ENCODE measurements around the gene ZEB1.

The ZEB1 gene

GRCh38 chr10:31456468-31456867 is 137.5 kb downstream of the ZEB1 start:
- no peak overlapping the region for H3K9ac ChIP-seq (ENCODE audit: low read depth, low read length, poor library complexity, severe bottlenecking)
- H2AFZ ChIP-seq (ENCODE audit: low read length): no peak overlapping the region
- H3K4me2 ChIP-seq (ENCODE audit: low read depth, low read length, poor library complexity, severe bottlenecking): no peak overlapping the region
- TF ChIP-seq CTCF (conservative IDR thresholded peaks at IDR 0.05; ENCODE audit: low read length) (no peak), EZH2phosphoT487 (IDR thresholded peaks at IDR 0.05; ENCODE audit: borderline replicate concordance) (no peak)
- H3K79me2 ChIP-seq (ENCODE audit: insufficient read depth, low read length): peaks cover 53% of the 10 kb centered on the region
- H3K9me2 ChIP-seq (replicated peaks; ENCODE audit: low read depth, low read length): no peaks in the 10 kb centered on the region
- H3K9me3 ChIP-seq (ENCODE audit: insufficient read depth, low read depth, low read length): no peaks in the 10 kb centered on the region
- H3K27me3 ChIP-seq (ENCODE audit: insufficient read depth, low read length, poor library complexity, severe bottlenecking): no peaks in the 10 kb centered on the region
- peaks cover 12% of the 10 kb centered on the region for H4K20me1 ChIP-seq (ENCODE audit: insufficient read depth, low read length, poor library complexity, severe bottlenecking)
- peaks cover 3% of the 10 kb centered on the region; the same call in 1 of the 2 replicates for H3K36me3 ChIP-seq (ENCODE audit: insufficient read depth, low read length)
- peaks cover 5% of the 10 kb centered on the region for H3K4me1 ChIP-seq (ENCODE audit: insufficient read depth, low read length, poor library complexity, severe bottlenecking)
- no peaks in the 10 kb centered on the region for H3F3A ChIP-seq (ENCODE audit: low read depth)
- no peak overlapping the region for H3K4me3 ChIP-seq (ENCODE audit: low read length, poor library complexity, severe bottlenecking)

DNA sequence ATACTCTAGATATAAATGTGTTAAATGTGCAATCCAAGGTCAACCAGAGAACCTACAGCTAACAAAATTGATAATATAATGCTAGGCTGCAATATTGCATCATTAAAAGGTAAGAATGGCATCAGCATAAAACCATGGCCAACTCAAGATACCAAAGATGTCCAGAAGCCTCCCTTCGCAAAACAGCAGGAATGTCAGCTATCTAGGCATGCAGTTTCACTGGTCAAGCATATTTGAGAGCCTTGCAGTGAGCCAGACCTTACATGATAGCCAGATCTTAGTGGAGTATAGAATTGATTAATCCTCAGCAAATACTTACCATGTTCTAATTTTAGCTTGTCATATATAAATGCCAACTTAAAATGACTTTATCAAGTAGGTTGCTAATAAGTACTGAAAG is 138.8 kb downstream of the ZEB1 start:
- H3K9me2 ChIP-seq (replicated peaks; ENCODE audit: low read depth, low read length): no peaks in the 10 kb centered on the region
- H2AFZ ChIP-seq (ENCODE audit: low read length): no peak overlapping the region
- TF ChIP-seq EZH2phosphoT487 (IDR thresholded peaks at IDR 0.05; ENCODE audit: borderline replicate concordance): no peak
- no peaks in the 10 kb centered on the region for H3K27me3 ChIP-seq (ENCODE audit: insufficient read depth, low read length, poor library complexity, severe bottlenecking)
- peaks cover 7% of the 10 kb centered on the region for H4K20me1 ChIP-seq (ENCODE audit: insufficient read depth, low read length, poor library complexity, severe bottlenecking)
- H3K4me2 ChIP-seq (ENCODE audit: low read depth, low read length, poor library complexity, severe bottlenecking): no peak overlapping the region
- no peak overlapping the region for H3K9ac ChIP-seq (ENCODE audit: low read depth, low read length, poor library complexity, severe bottlenecking)
- no peak overlapping the region for H3K4me3 ChIP-seq (ENCODE audit: low read length, poor library complexity, severe bottlenecking)
- peaks cover 5% of the 10 kb centered on the region for H3K4me1 ChIP-seq (ENCODE audit: insufficient read depth, low read length, poor library complexity, severe bottlenecking)
- H3K36me3 ChIP-seq (ENCODE audit: insufficient read depth, low read length): peaks cover 17% of the 10 kb centered on the region
- no peaks in the 10 kb centered on the region for H3F3A ChIP-seq (ENCODE audit: low read depth)
- peaks cover 43% of the 10 kb centered on the region for H3K79me2 ChIP-seq (ENCODE audit: insufficient read depth, low read length)
- 0 out of 2 replicates have a peak, but pooled peaks cover 3% of the 10 kb centered on the region for H3K9me3 ChIP-seq (ENCODE audit: insufficient read depth, low read depth, low read length)

GRCh38 chr10:31458974-31459373 is 140.0 kb downstream of the ZEB1 start:
- Histone ChIP-seq H2AFZ (ENCODE audit: low read length) (no peak overlapping the region), H3K9ac (ENCODE audit: low read depth, low read length, poor library complexity, severe bottlenecking) (no peak overlapping the region), H3K4me3 (ENCODE audit: low read length, poor library complexity, severe bottlenecking) (no peak overlapping the region), H3K9me3 (ENCODE audit: insufficient read depth, low read depth, low read length) (peaks cover 10% of the 10 kb centered on the region), H4K20me1 (ENCODE audit: insufficient read depth, low read length, poor library complexity, severe bottlenecking) (peaks cover 7% of the 10 kb centered on the region), H3K4me2 (ENCODE audit: low read depth, low read length, poor library complexity, severe bottlenecking) (no peak overlapping the region), H3K36me3 (ENCODE audit: insufficient read depth, low read length) (peaks cover 28% of the 10 kb centered on the region), H3K79me2 (ENCODE audit: insufficient read depth, low read length) (peaks cover 36% of the 10 kb centered on the region; the same call in 1 of the 2 replicates), H3K27me3 (ENCODE audit: insufficient read depth, low read length, poor library complexity, severe bottlenecking) (no peaks in the 10 kb centered on the region), H3K9me2 (replicated peaks; ENCODE audit: low read depth, low read length) (no peaks in the 10 kb centered on the region), H3K4me1 (ENCODE audit: insufficient read depth, low read length, poor library complexity, severe bottlenecking) (peaks cover 5% of the 10 kb centered on the region), H3F3A (ENCODE audit: low read depth) (no peaks in the 10 kb centered on the region)
- TF ChIP-seq CTCF (conservative IDR thresholded peaks at IDR 0.05; ENCODE audit: low read length): no peak
- no peak for TF ChIP-seq EZH2phosphoT487 (IDR thresholded peaks at IDR 0.05; ENCODE audit: borderline replicate concordance)

- H3K9me2 ChIP-seq (replicated peaks; ENCODE audit: low read depth, low read length): no peaks in the 10 kb centered on the region
- peaks cover 36% of the 10 kb centered on the region; the same call in 1 of the 2 replicates for H3K79me2 ChIP-seq (ENCODE audit: insufficient read depth, low read length)
- peaks cover 19% of the 10 kb centered on the region for H3K9me3 ChIP-seq (ENCODE audit: insufficient read depth, low read depth, low read length)
- H3K9ac ChIP-seq (ENCODE audit: low read depth, low read length, poor library complexity, severe bottlenecking): no peak overlapping the region
- no peaks in the 10 kb centered on the region for H3F3A ChIP-seq (ENCODE audit: low read depth)
- H3K27me3 ChIP-seq (ENCODE audit: insufficient read depth, low read length, poor library complexity, severe bottlenecking): no peaks in the 10 kb centered on the region
- no peak overlapping the region for H3K4me2 ChIP-seq (ENCODE audit: low read depth, low read length, poor library complexity, severe bottlenecking)
- peaks cover 5% of the 10 kb centered on the region for H3K4me1 ChIP-seq (ENCODE audit: insufficient read depth, low read length, poor library complexity, severe bottlenecking)
- TF ChIP-seq CTCF (conservative IDR thresholded peaks at IDR 0.05; ENCODE audit: low read length) (no peak), EZH2phosphoT487 (IDR thresholded peaks at IDR 0.05; ENCODE audit: borderline replicate concordance) (no peak)
- peaks cover 7% of the 10 kb centered on the region for H4K20me1 ChIP-seq (ENCODE audit: insufficient read depth, low read length, poor library complexity, severe bottlenecking)
- peaks cover 40% of the 10 kb centered on the region for H3K36me3 ChIP-seq (ENCODE audit: insufficient read depth, low read length)
- H3K4me3 ChIP-seq (ENCODE audit: low read length, poor library complexity, severe bottlenecking): no peak overlapping the region
- H2AFZ ChIP-seq (ENCODE audit: low read length): no peak overlapping the region
These were observed 141.2 kb downstream of the ZEB1 start for GRCh38 chr10:31460242-31460641.
